HG03378 (cell line): ENCODE measurements around the gene CDK14.
A peak's percentile ranks its signal among the peaks of the same experiment; 100 is the strongest.
"Not testable (repeated sequence)": the region's sequence is repeated elsewhere in the genome, so short reads cannot be mapped to it uniquely, and the experiment has no call there.

Source experiments
- ATAC-seq: cut with Tn5 transposase; IDR thresholded peaks from one replicate; pipeline ENCODE4 v1.9.1; 2021; ENCODE audit warnings: mild to moderate bottlenecking, moderate library complexity; ENCODE audit not compliant: unreplicated experiment

The CDK14 gene

GRCh38 chr7:90877201-90877600, 281.1 kb downstream of the CDK14 start:
- peak; percentile 91 for ATAC-seq

- no peak for ATAC-seq
Measured at GRCh38 chr7:90879924-90880323, 283.8 kb downstream of the CDK14 start.

- ATAC-seq, result no peak
Measured at GRCh38 chr7:90886416-90886815, 290.3 kb downstream of the CDK14 start.

- no peak for ATAC-seq
Measured at GRCh38 chr7:90889210-90889609, 293.1 kb downstream of the CDK14 start.

- ATAC-seq, result no peak
Measured at GRCh38 chr7:90889644-90890043, 293.5 kb downstream of the CDK14 start.

- ATAC-seq, result no peak
Measured at GRCh38 chr7:90891529-90891928, 295.4 kb downstream of the CDK14 start.

GRCh38 chr7:90892213-90892612, 296.1 kb downstream of the CDK14 start:
- ATAC-seq, result peak; percentile 89

GRCh38 chr7:90894122-90894521, 298.0 kb downstream of the CDK14 start:
- ATAC-seq, result no peak

- no peak for ATAC-seq
Measured at GRCh38 chr7:90896458-90896857, 300.3 kb downstream of the CDK14 start.

GRCh38 chr7:90897961-90898469, 301.9 kb downstream of the CDK14 start:
- no peak for ATAC-seq

GRCh38 chr7:90900628-90901356, 304.7 kb downstream of the CDK14 start:
- no peak for ATAC-seq

GRCh38 chr7:90903841-90904240, 307.7 kb downstream of the CDK14 start:
- no peak for ATAC-seq

GRCh38 chr7:90910136-90910535, 314.0 kb downstream of the CDK14 start:
- ATAC-seq, result no peak

GRCh38 chr7:90916319-90916718, 320.2 kb downstream of the CDK14 start:
- ATAC-seq, result no peak

- ATAC-seq, result no peak
Measured at GRCh38 chr7:90917539-90917938, 321.4 kb downstream of the CDK14 start.

- ATAC-seq, result no peak
Measured at GRCh38 chr7:90918303-90918702, 322.2 kb downstream of the CDK14 start.

GRCh38 chr7:90919816-90920215, 323.7 kb downstream of the CDK14 start:
- ATAC-seq, result no peak

- ATAC-seq, result no peak
Measured at GRCh38 chr7:90920336-90920735, 324.2 kb downstream of the CDK14 start.

GRCh38 chr7:90923541-90923997, 327.4 kb downstream of the CDK14 start:
- no peak for ATAC-seq

GRCh38 chr7:90928700-90929424, 332.7 kb downstream of the CDK14 start:
- ATAC-seq, result not testable (repeated sequence)

- peak; percentile 95 for ATAC-seq
Measured at GRCh38 chr7:90931986-90932916, 336.1 kb downstream of the CDK14 start.
